Liver (tissue), 9 donors: ENCODE measurements around the gene ENAH. TPM values are rescaled to one million over a fixed set of nuclear protein-coding genes. Genes with fewer than 3 reads are reported as not detected.

Source experiments
- DNase-seq: peaks from one replicate; pipeline ENCODE4 v3.0.0-alpha.2; 2017; ENCODE audit warnings: low spot score
- H3K27ac ChIP-seq, 2 donors: one replicate each; pipeline ENCODE4 v1.7.0; 2013; ENCODE audit warnings: inconsistent platforms in 2 of 2, low read length in 2 of 2, control low read depth in 1 of 2, low read depth in 1 of 2, mild to moderate bottlenecking in 1 of 2
- H3K27me3 ChIP-seq, 4 donors: one replicate each; pipeline versions ENCODE4 v1.6.1 to v1.7.0; 2013; ENCODE audit warnings: low read length in 3 of 4, inconsistent platforms in 1 of 4, mild to moderate bottlenecking in 1 of 4, moderate library complexity in 1 of 4; ENCODE audit not compliant: control insufficient read depth in 4 of 4, insufficient read depth in 4 of 4
- H3K36me3 ChIP-seq, 4 donors: one replicate each; pipeline versions ENCODE4 v1.6.1 to v1.7.0; 2013; ENCODE audit warnings: low read length in 3 of 4, mild to moderate bottlenecking in 3 of 4, low read depth in 1 of 4, moderate library complexity in 1 of 4; ENCODE audit not compliant: control insufficient read depth in 4 of 4, insufficient read depth in 3 of 4
- H3K4me1 ChIP-seq, 4 donors: one replicate each; pipeline versions ENCODE4 v1.6.1 to v1.7.0; 2013; ENCODE audit warnings: low read length in 3 of 4, mild to moderate bottlenecking in 3 of 4, moderate library complexity in 1 of 4; ENCODE audit not compliant: control insufficient read depth in 4 of 4, insufficient read depth in 4 of 4
- H3K4me3 ChIP-seq, 3 donors: one replicate each; pipeline versions ENCODE4 v1.6.1 to v1.7.0; 2013; ENCODE audit warnings: low read length in 3 of 3, control low read depth in 1 of 3, low read depth in 1 of 3, mild to moderate bottlenecking in 1 of 3
- H3K9ac ChIP-seq, 2 donors: one replicate each; pipeline ENCODE4 v1.7.0; 2013; ENCODE audit warnings: low read length in 2 of 2, mild to moderate bottlenecking in 2 of 2, moderate library complexity in 2 of 2, control low read depth in 1 of 2, low read depth in 1 of 2
- H3K9me3 ChIP-seq, 4 donors: one replicate each; pipeline versions ENCODE4 v1.6.1 to v1.7.0; 2013; ENCODE audit warnings: low read length in 3 of 4; ENCODE audit not compliant: control insufficient read depth in 4 of 4
- ATF3 ChIP-seq: IDR thresholded peaks from 2 replicates; pipeline ENCODE4 v1.6.1; 2016; ENCODE audit warnings: antibody characterized with exemption
- CTCF ChIP-seq: fragments of 150-350 bp; IDR thresholded peaks from 2 replicates; pipeline ENCODE4 v1.5.1; 2017; ENCODE audit warnings: improper control_type of control experiment, low read depth, low read length; ENCODE audit not compliant: missing input control
- EGR1 ChIP-seq, 2 donors: IDR thresholded peaks; 2 replicates each; pipeline ENCODE4 v1.6.1; 2016 to 2018; ENCODE audit warnings: antibody characterized with exemption in 2 of 2, low read depth in 2 of 2
- FOXA1 ChIP-seq: IDR thresholded peaks from 2 replicates; pipeline ENCODE4 v1.6.1; 2016; ENCODE audit warnings: antibody characterized with exemption
- FOXA2 ChIP-seq: IDR thresholded peaks from 2 replicates; pipeline ENCODE4 v1.6.1; 2016; ENCODE audit warnings: antibody characterized with exemption
- GABPA ChIP-seq, 2 donors: IDR thresholded peaks in 1 of 2; conservative IDR thresholded peaks in 1 of 2; 2 replicates each; pipeline ENCODE4 v1.6.1; 2016; ENCODE audit warnings: antibody characterized with exemption in 2 of 2, mild to moderate bottlenecking in 1 of 2, moderate library complexity in 1 of 2
- HNF4A ChIP-seq, 2 donors: conservative IDR thresholded peaks; 2 replicates each; pipeline ENCODE4 v1.6.1; 2016; ENCODE audit warnings: antibody characterized with exemption in 2 of 2, mild to moderate bottlenecking in 2 of 2
- HNF4G ChIP-seq: IDR thresholded peaks from 2 replicates; pipeline ENCODE4 v1.6.1; 2016; ENCODE audit warnings: antibody characterized with exemption
- JUND ChIP-seq, 2 donors: IDR thresholded peaks; 2 replicates each; pipeline ENCODE4 v1.6.1; 2016; ENCODE audit warnings: antibody characterized with exemption in 2 of 2
- MAX ChIP-seq: IDR thresholded peaks from 2 replicates; pipeline ENCODE4 v1.6.1; 2016; ENCODE audit warnings: antibody characterized with exemption
- NR2F2 ChIP-seq: IDR thresholded peaks from 2 replicates; pipeline ENCODE4 v1.6.1; 2016; ENCODE audit warnings: antibody characterized with exemption
- RAD21 ChIP-seq, 2 donors: IDR thresholded peaks; 2 replicates each; pipeline ENCODE4 v1.6.1; 2016; ENCODE audit warnings: antibody characterized with exemption in 2 of 2, mild to moderate bottlenecking in 2 of 2
- REST ChIP-seq: IDR thresholded peaks from 2 replicates; pipeline ENCODE4 v1.6.1; 2016; ENCODE audit warnings: antibody characterized with exemption, mild to moderate bottlenecking
- RXRA ChIP-seq, 2 donors: IDR thresholded peaks; 2 replicates each; pipeline ENCODE4 v1.6.1; 2017 to 2018; ENCODE audit warnings: antibody characterized with exemption in 2 of 2, mild to moderate bottlenecking in 1 of 2
- SP1 ChIP-seq: IDR thresholded peaks from 2 replicates; pipeline ENCODE4 v1.6.1; 2018; ENCODE audit warnings: antibody characterized with exemption, mild to moderate bottlenecking
- TAF1 ChIP-seq: conservative IDR thresholded peaks from 2 replicates; pipeline ENCODE4 v1.6.1; 2016; ENCODE audit warnings: antibody characterized with exemption, mild to moderate bottlenecking
- YY1 ChIP-seq: IDR thresholded peaks from 2 replicates; pipeline ENCODE4 v1.6.1; 2016; ENCODE audit warnings: antibody characterized with exemption, mild to moderate bottlenecking
- ZBTB33 ChIP-seq: IDR thresholded peaks from 2 replicates; pipeline ENCODE4 v1.6.1; 2016; ENCODE audit warnings: antibody characterized with exemption
- WGBS: extraction: QIAGEN DNeasy Blood & Tissue Kit; methylation state at CpG from one replicate; pipeline ENCODE4 v1.1.7; 2013; 5-methylcytosine and 5-hydroxymethylcytosine counted together
- polyA plus RNA-seq, 2 donors: library from polyadenylated mRNA; stranded (reverse) in 1 of 2; unstranded in 1 of 2; fragments of 200-250 nt in 1 of 2; fragments of >200 nt in 1 of 2; fragmentation: Nextera tagmentation in 1 of 2; extraction: Ambion mirVana in 1 of 2; gene quantifications; one replicate each; pipeline versions ENCODE4 v1.2.1 to v1.2.3, GENCODE V29; 2013 to 2015
- total RNA-seq, 2 donors: library from RNA; depleted of rRNA; stranded (reverse); fragments of >200 nt; gene quantifications; one replicate each; pipeline ENCODE4 v1.2.3, GENCODE V29; 2014
- donor health status: healthy.
- donor health status: healthy.
- donor health status: healthy.
- donor health status: healthy.
- donor health status: healthy.

The ENAH gene
- total and polyA plus RNA-seq, 4 donors, result 2.8 to 8.4 (median 4.5) TPM

- Histone ChIP-seq H3K27me3 (no peaks in the 10 kb centered on the region), H3K4me1 (no peaks in the 10 kb centered on the region), H3K36me3 (no peaks in the 10 kb centered on the region), H3K9me3 (no peaks in the 10 kb centered on the region), H3K9ac (no peak overlapping the region), H3K27ac (no peak overlapping the region), H3K4me3 (no peak overlapping the region)
- WGBS, result 81% methylated on average over 4 of the region's 4 CpGs
- no peak for DNase-seq
- no peak for TF ChIP-seq GABPA (IDR thresholded peaks at IDR 0.05 in 1 of 2, conservative IDR thresholded peaks at IDR 0.05 in 1 of 2)
- no peak for TF ChIP-seq TAF1
- TF ChIP-seq MAX, result no peak
- no peak for TF ChIP-seq YY1
- TF ChIP-seq SP1, result no peak
- TF ChIP-seq JUND (IDR thresholded peaks at IDR 0.05), result no peak
- no peak for TF ChIP-seq ZBTB33
- no peak for TF ChIP-seq FOXA2
- no peak for TF ChIP-seq RXRA (IDR thresholded peaks at IDR 0.05)
- no peak for TF ChIP-seq REST
- TF ChIP-seq HNF4A (conservative IDR thresholded peaks at IDR 0.05), result no peak
- TF ChIP-seq NR2F2, result no peak
- TF ChIP-seq RAD21 (IDR thresholded peaks at IDR 0.05), result no peak
- no peak for TF ChIP-seq FOXA1
- no peak for TF ChIP-seq HNF4G
- TF ChIP-seq EGR1 (IDR thresholded peaks at IDR 0.05; ENCODE audit: low read depth in 2 of 2), result no peak
- no peak for TF ChIP-seq ATF3
- TF ChIP-seq CTCF, result no peak
Measured at GRCh38 chr1:225666495-225666894, 13.6 kb upstream of the ENAH start.
